GM18868 (cell line): ENCODE measurements around the gene PIK3AP1.

Source experiments
- ATAC-seq: cut with Tn5 transposase; IDR thresholded peaks from one replicate; pipeline ENCODE4 v1.9.1; 2021; ENCODE audit warnings: mild to moderate bottlenecking, moderate library complexity; ENCODE audit not compliant: unreplicated experiment

PIK3AP1 gene

GRCh38 chr10:96724621-96725020 is 4.3 kb upstream of the PIK3AP1 start:
- ATAC-seq: no peak

GRCh38 chr10:96721207-96721572 is 876 bp upstream of the PIK3AP1 start:
- ATAC-seq: no peak

GRCh38 chr10:96719850-96720421 is 378 bp downstream of the PIK3AP1 start:
- peak; percentile 69 for ATAC-seq

GRCh38 chr10:96719200-96719599 is 1.1 kb downstream of the PIK3AP1 start:
- ATAC-seq: no peak

GRCh38 chr10:96718304-96718990 is 1.9 kb downstream of the PIK3AP1 start:
- ATAC-seq: no peak

- no peak for ATAC-seq
Measured at GRCh38 chr10:96716390-96716789, 3.9 kb downstream of the PIK3AP1 start.

GRCh38 chr10:96714746-96715255 is 5.5 kb downstream of the PIK3AP1 start:
- no peak for ATAC-seq

GRCh38 chr10:96714031-96714590 is 6.2 kb downstream of the PIK3AP1 start:
- ATAC-seq: no peak

GRCh38 chr10:96712662-96713271 is 7.5 kb downstream of the PIK3AP1 start:
- no peak for ATAC-seq

- no peak for ATAC-seq
Measured at GRCh38 chr10:96711048-96711728, 9.1 kb downstream of the PIK3AP1 start.

GRCh38 chr10:96709525-96709924 is 10.8 kb downstream of the PIK3AP1 start:
- ATAC-seq: no peak

GRCh38 chr10:96708996-96709395 is 11.3 kb downstream of the PIK3AP1 start:
- no peak for ATAC-seq

- ATAC-seq: no peak
Measured at GRCh38 chr10:96708456-96708855, 11.9 kb downstream of the PIK3AP1 start.

- ATAC-seq: peak; percentile 58
Measured at GRCh38 chr10:96706331-96706853, 13.9 kb downstream of the PIK3AP1 start.

- no peak for ATAC-seq
Measured at GRCh38 chr10:96705134-96705533, 15.2 kb downstream of the PIK3AP1 start.

- ATAC-seq: no peak
Measured at GRCh38 chr10:96704563-96704962, 15.8 kb downstream of the PIK3AP1 start.

GRCh38 chr10:96703358-96703757 is 17.0 kb downstream of the PIK3AP1 start:
- peak; percentile 23 for ATAC-seq

GRCh38 chr10:96701265-96701664 is 19.0 kb downstream of the PIK3AP1 start:
- ATAC-seq: no peak

GRCh38 chr10:96700374-96701099 is 19.8 kb downstream of the PIK3AP1 start:
- ATAC-seq: peak; percentile 60

- ATAC-seq: no peak
Measured at GRCh38 chr10:96699613-96700012, 20.7 kb downstream of the PIK3AP1 start.
